GM18517 (cell line): ENCODE data around the gene AKNA.
"Not testable (repeated sequence)": the region's sequence is repeated elsewhere in the genome, so short reads cannot be mapped to it uniquely, and the experiment has no call there.

Source experiments
- ATAC-seq: cut with Tn5 transposase; IDR thresholded peaks from one replicate; pipeline ENCODE4 v1.9.1; 2021; ENCODE audit warnings: mild to moderate bottlenecking, moderate library complexity; ENCODE audit not compliant: unreplicated experiment

AKNA gene

DNA sequence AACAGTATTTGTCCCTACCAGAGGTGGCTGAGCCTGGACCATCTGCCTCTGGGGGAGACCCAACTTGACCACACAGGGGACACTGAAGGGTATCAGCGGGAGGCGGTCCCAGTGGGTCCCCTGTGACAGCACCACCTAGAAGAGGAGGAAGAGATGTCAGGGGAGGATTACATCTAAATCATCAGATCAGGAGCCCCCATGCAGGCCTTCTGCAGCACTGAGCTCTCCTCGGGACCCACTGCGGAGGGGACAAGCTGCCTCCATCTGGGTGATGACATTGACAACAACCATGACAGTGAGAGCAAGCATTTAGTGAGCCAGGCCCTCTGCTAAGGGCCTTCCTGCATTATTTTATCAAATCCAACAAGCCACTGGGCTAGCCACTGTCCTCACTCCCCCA is 45.8 kb downstream of the AKNA start:
- ATAC-seq: no peak

DNA sequence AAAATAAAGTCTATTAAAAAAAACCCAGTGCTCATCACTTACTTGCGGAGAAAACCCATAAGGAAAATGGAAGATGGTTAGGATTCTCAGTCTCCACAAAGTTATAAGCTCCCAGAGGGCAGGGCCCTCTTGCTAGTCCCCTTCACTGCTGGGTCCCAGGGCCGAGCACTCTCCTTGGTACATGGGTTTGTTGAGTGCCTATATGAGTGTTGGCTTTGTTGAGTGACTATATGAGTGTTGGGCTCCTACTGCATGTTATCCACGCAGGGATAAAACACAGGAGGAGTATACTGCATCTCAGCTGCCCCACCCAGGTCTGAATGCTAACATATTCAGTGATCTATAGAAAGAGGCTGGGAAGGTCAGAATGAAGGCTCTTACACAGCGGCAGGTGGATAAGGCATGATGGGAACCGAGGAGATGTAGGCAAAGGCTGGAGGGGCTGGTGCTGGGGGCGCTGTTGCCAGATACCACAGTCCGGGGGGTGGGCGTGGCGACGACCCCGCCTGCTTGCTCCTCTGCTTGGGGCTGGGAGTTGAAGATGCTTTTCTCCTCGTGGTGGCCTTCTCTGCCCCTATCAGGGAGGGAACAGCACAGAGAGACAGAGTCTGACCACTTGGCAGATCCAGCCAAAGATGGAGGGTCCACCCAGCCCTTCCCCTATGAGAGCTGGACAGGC is 46.5 kb downstream of the AKNA start:
- no peak for ATAC-seq

DNA sequence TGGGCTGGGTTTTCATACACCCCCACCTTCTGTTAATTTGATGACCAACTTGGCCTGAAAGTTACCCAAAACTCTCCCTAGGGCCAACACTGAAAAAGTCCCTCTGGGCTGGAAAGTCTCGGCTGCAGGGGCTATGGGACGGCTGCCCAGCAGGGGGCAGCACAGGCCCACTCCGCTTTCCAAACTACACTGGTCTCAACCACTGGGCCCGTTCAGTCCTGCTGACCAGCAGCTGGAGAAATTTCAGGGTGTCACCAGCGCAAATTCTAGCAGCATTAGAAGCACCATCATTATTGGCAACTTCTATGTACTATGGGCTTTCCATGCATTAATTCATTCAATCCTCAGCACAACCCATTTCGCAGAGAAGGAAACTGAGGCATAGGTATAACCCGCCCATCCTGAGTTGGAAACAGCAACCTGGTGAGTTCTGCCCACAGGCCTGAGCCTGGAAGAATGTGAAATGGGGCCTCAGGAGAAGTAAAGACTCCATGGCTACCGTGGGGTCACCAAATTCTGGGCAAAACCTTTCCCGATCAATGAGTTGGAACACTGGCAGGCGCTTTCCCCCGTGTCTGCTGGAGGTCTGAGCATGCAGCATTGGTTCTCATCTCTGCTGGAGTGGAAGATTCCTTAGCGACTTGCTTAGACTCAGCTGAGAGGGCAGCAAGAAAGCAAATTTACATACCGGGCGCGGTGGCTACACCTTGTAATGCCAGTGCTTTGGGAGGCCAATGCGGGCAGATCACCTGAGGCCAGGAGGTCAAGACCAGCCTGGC is 48.5 kb downstream of the AKNA start:
- ATAC-seq: no peak

DNA sequence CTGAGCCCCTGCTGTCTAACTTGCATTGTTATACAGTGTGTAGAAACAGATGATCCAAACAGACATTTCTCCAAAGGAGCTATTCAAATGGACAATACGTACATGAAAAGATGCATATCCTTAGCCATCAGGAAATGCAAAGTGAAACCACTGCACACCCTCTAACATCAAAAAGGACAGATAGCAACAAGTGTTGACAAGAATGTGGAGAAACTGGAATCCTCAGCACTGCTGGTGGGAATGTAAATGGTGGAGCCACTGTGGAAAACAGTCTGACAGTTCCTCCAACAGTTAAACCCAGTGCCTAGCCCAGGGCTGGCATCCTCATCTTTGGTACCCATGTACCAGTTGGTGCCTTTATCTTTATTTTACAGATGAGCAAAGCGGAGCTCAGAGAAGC is 49.6 kb downstream of the AKNA start:
- no peak for ATAC-seq

DNA sequence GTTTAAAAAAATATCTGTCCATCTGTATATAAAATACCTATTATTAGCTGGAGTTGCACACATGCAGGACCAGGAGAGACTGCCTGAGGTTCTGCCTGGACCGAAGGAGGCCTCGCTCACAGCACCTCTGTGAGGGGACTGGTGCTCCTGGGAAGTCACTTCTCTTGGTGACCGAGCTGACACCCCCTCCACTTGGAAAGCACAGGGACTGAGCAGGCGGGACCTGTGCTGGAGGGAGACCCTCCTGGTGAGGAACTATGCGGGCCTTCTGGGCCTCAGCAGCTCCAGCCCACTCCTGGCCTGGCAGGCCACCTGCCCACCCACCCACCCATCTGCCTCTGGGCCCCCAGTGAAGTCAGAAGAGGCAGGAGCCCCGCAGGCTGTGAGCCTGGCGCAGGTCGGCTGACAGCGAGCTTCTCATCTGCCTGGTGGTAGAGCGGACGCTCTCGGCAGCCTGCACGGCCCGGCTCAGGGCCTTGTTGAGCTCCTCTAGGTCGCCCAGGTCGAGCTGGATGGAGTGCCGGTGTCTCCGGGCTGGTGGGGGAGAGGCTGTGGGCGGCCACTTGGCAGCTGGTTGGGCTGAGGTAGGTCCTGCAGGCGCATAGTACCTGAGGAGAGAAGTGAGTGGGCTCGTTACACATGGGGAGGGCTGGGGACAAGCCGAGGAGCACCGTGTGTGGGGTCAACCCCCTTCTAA is 50.9 kb downstream of the AKNA start:
- no peak for ATAC-seq

DNA sequence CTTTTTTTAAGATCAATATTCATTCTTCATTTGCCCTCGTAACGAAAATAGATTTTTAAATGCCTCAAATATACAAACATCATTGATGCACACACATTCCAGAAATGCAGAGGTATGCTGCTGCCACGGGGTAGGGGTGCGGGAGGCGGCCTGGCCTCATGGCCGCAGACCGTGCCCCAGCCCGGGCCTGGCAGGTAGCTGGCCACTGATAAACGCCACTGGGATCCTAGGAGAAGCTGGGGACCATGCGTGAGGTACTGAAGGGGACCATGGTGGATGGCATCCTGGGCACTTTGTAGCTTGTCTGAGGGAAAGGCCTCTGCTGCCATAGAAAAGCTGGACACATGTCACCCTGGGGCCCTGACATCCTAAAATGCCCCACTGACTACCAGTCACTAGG is 51.6 kb downstream of the AKNA start:
- no peak for ATAC-seq

DNA sequence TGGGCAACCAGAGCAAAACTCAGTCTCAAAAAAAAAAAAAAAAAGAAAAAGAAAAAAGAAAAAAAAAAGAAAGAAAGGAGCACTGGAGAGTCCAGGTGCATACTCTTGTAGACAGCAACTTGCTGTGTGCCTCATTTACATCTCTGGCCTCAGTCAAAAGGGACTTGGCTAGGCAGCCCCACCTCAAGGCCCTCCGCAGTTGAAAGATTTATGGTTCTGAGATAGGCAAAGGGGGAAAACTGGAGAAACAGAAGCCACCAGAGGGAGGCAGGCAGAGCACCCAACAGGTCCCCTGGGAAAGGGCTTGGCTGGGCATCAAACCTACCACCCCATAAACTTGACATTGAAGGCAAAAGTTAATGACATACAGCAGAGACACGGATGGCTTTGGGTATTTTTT is 52.0 kb downstream of the AKNA start:
- no peak for ATAC-seq

DNA sequence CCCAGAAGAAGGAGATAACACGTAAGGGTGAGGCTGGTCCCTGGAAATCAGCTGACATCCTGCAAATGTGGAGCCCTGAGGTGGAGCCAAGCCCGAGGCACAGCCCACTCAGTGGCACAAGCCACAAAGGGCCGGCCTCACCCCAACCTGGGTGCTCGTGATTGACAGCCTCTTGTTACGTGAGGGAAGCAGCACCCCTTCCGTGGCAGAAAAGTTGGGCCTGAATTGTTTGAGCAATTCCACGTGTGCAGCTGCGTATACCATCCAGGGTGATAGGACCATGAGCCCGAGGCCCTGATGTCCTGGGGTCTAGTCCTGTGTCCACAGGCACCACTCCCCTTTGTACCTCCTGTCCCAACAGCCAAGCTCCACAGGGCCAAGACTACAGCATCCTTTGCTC is 53.3 kb downstream of the AKNA start:
- ATAC-seq: no peak

DNA sequence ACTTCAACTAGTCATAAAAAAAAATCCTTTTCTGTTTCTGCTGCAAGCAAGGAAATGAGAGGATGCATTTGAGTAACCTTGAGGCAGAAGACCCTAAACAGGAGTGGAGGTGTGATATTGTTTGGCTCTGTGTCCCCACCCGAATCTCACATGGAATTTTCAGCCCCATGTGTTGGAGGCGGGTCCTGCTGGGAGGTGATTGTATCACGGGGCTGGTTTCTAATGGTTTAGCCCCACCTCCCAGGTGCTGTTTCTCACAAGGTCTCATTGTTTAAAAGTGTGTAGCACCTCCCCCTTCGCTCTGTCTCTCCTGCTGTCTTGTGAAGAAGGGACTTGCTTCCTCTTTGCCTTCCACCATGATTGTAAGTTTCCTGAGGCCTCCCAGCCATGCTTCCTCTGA is 54.1 kb downstream of the AKNA start:
- not testable (repeated sequence) for ATAC-seq

DNA sequence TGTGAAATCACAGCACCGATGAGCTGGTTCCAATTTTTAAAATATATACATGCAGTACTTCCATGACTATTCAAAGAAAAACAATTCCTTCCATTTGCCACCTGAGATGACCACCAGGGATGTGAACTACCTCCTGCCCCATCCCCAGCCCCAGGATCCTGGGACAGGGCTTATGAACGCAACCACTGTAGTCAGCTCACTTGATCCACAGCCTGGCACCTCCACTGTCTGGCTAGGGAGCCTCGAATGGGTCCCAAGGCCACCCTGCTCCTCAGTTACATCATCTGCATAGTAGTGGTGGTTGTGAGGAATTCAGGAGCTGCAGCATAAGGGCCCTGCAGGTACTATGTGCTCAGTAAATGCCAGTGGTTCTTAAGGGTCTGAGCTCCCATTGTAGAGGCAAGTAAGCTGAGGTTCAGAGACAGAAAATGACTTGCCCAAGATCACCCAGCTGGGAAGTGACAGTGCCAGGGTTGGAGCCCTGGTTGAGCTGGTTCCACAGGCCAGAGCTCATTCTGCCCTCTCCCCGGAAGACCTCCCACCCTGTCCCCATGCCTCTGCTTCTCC is 55.2 kb downstream of the AKNA start:
- not testable (repeated sequence) for ATAC-seq

DNA sequence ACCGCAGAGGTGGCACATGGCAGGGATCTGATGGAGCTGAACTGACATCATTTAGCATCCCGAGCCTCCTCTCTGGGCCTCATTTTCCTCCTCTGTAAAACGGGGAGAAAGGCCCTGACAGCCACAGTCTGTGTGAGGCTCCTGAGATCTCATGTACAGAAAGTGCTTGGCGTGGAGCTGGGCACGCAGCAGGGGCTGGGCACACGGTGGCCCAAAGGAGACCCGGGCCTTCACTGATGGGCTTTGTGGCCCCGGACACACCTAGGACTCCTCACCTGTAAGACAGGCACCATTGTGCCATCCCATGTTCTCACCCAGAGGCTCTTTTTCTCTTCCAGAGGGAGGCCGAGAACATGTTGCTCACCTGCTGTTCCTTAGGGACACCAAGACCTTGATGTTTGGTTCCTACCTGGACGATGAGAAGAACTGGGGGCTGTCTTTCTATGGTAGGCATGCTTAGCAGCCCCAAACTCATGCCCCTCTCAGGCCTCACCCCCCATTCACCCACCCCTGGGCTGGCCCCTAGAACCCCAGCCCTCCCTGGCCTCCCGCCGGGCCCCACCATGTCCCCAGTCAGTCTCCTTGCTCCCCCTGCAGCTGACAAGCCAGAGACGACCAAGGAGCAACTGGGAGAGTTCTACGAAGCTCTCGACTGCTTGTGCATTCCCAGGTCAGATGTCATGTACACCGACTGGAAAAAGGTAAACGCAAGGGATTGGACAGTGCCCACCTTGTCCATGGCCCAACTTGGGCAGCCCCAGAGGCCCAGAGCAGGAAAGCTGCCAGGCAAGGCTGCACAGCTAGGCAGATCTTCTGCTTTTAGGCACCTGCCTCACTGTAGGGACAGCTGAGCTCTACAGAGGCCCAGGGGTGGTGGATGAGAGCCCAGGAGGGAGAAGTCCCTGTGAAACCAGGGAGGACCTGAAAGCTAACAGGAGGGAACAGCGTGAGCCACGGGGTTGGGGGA is 56.3 kb downstream of the AKNA start:
- ATAC-seq: not testable (repeated sequence)

DNA sequence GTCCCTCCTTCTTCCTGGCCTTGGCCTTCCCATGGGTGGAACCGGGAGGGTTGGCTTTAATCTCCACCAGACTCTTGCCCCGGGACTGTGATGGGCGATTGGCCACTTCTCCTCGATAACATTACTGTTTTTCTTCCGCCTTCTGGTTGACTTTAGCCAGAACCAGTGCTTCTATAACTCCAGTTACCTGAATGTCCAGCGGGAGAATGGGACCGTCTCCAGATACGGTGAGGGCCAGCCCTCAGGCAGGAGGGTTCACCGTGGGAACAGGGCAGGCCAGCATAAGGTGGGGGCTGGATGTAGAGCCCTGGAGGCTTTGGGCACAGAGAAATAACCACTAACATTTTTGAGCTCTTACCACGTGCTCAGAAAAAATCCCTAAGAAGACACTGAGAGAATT is 57.1 kb downstream of the AKNA start:
- ATAC-seq: no peak

DNA sequence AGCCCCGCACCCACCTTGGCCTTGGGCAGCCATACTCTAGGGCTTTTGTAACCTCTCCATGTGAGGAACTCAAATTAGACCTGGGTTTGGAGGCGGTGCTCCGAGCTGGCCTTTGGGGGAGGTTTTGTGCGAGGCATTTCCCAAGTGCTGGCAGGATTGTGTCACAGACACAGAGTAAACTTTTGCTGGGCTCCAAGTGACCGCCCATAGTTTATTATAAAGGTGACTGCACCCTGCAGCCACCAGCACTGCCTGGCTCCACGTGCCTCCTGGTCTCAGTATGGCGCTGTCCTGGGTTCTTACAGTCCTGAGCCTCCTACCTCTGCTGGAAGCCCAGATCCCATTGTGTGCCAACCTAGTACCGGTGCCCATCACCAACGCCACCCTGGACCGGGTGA is 58.2 kb downstream of the AKNA start, which contains the start of gene ORM2:
TSS of gene ORM2 (plus strand) at position 245 of the 398 bp plus-strand sequence. CDS start at position 281, 36 bp downstream.
- ATAC-seq: not testable (repeated sequence)

DNA sequence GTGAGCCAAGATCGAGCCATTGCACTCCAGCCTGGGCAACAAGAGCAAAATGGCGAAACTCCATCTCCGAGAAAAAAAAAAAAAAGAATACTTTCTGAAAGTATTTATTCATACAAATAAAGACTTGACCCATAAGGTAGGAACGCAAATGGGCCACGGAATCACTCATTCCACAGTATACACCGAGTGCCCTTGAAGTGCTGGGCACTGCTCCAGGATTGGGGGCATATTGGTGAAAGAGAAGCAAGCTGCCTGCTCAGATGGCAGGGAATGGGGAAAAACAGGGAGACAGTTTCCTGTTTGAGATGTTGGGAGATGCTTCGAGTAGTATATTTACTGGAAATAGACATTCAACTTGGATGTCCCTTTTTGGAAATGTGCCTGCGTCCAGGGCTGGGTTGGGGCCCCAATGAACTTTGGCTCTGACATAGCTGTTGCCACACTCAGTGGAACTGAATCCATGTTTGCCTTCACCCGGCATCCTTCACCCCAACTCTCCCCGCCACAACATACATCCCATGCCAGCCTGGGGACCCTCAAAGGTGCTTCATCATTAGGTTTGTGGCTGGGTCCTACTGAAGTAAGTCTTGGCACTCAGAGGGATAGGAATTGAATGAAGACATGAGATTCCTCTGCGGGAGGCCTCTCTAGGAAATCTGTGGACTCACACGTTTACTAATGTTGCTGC is 58.7 kb downstream of the AKNA start:
- not testable (repeated sequence) for ATAC-seq

DNA sequence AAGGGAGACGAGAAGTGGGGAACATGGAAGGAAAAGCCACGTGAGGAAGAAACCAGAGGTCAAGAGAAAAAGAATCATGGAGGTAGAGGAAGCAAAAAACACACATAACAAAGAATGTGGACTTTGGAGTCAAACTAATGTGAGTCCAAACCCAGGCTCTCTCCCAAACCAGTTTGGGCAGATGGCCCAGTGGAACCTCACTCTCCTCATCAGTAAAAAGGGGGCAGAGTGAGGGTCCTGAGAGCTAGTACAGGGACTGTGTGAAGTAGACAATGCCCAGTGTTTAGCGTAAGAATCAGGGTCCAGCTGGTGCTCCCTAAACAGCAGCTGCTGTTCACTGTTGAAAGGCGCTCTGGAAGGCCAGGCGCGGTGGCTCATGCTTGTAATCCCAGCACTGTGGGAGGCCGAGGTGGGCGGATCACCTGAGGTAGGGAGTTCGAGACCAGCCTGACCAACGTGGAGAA is 59.4 kb downstream of the AKNA start:
- ATAC-seq: not testable (repeated sequence)

DNA sequence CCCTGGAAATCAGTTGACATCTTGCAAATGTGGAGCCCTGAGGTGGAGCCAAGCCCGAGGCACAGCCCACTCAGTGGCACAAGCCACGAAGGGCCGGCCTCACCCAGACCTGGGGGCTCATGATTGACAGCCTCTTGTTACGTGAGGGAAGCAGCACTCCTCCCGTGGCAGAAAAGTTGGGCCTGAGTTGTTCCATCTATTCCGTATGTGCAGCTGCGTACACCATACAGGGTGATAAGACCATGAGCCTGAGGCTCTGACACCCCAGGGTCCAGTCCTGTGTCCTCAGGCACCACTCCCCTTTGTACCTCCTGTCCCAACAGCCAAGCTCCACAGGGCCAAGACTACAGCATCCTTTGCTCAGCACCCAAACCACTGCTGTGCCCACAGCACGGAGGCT is 60.0 kb downstream of the AKNA start:
- ATAC-seq: no peak

DNA sequence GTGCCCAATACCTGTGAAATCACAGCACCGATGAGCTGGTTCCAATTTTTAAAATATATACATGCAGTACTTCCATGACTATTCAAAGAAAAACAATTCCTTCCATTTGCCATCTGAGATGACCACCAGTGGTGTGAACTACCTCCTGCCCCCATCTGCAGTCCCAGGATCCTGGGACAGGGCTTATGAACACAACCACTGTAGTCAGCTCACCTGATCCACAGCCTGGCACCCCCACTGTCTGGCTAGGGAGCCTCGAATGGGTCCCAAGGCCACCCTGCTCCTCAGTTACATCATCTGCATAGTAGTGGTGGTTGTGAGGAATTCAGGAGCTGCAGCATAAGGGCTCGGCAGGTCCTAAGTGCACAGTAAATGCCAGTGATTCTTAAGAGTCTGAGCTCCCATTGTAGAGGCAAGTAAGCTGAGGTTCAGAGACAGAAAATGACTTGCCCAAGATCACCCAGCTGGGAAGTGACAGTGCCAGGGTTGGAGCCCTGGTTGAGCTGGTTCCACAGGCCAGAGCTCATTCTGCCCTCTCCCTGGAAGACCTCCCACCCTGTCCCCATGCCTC is 62.0 kb downstream of the AKNA start:
- not testable (repeated sequence) for ATAC-seq

DNA sequence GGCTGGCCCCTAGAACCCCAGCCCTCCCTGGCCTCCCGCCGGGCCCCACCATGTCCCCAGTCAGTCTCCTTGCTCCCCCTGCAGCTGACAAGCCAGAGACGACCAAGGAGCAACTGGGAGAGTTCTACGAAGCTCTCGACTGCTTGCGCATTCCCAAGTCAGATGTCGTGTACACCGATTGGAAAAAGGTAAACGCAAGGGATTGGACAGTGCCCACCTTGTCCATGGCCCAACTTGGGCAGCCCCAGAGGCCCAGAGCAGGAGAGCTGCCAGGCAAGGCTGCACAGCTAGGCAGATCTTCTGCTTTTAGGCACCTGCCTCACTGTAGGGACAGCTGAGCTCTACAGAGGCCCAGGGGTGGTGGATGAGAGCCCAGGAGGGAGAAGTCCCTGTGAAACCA is 62.8 kb downstream of the AKNA start:
- not testable (repeated sequence) for ATAC-seq

DNA sequence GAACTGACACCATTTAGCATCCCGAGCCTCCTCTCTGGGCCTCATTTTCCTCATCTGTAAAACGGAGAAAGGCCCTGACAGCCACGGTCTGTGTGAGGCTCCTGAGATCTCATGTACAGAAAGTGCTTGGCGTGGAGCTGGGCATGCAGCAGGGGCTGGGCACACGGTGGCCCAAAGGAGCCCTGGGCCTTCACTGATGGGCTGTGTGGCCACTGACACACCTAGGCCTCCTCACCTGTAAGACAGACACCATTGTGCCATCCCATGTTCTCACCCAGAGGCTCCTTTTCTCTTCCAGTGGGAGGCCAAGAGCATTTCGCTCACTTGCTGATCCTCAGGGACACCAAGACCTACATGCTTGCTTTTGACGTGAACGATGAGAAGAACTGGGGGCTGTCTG is 63.3 kb downstream of the AKNA start:
- no peak for ATAC-seq
